ENCODE results near the gene SUSD6. TPM values are rescaled to one million over a fixed set of nuclear protein-coding genes. Genes with fewer than 3 reads are reported as not detected.

SUSD6 gene
- total RNA-seq, 3 donors from 2014 or later: 97.4 to 108 (median 103) TPM

- H3K36me3 Mint-ChIP-seq (ENCODE audit: insufficient read depth): no peaks in the 10 kb centered on the region
Measured at GRCh38 chr14:69750495-69750894, 139.1 kb downstream of the SUSD6 start.

DNA sequence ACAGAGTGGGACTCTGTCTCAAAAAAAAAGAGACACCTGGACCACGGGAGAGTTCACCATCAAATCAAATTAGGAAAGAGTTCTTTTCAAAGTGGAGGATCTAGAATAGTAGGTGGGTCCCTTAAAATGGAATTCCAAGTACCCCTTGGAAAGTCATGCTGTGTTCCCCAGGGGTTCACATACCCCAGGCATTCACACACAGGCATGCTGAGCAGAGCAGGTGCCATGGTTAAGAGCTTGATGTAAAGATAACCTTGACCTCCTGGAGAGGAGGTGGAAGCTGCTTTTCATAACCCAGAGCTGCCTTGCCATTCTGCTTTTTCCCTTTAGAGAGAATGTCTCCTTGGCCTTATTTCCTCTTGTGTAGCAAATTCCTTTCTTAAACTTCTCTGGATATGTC is 141.4 kb downstream of the SUSD6 start:
- Mint-ChIP-seq H3K9me3 (no peaks in the 10 kb centered on the region), H3K4me1 (ENCODE audit: low read depth) (peaks cover 10% of the 10 kb centered on the region), H3K36me3 (ENCODE audit: insufficient read depth) (no peaks in the 10 kb centered on the region), H3K27me3 (ENCODE audit: low read depth) (no peaks in the 10 kb centered on the region), H3K4me3 (no peak overlapping the region)
- ATAC-seq (no peak), DNase-seq (no peak)

More at GRCh38 chr14:69750495-69750894, 139.1 kb downstream of the SUSD6 start:
- Mint-ChIP-seq H3K4me3 (no peak overlapping the region), H3K27me3 (ENCODE audit: low read depth) (no peaks in the 10 kb centered on the region), H3K4me1 (ENCODE audit: low read depth) (peaks cover 11% of the 10 kb centered on the region), H3K9me3 (no peaks in the 10 kb centered on the region)
- ATAC-seq (no peak), DNase-seq (no peak)

- Mint-ChIP-seq H3K4me1 (ENCODE audit: low read depth) (peaks cover 10% of the 10 kb centered on the region), H3K9me3 (no peaks in the 10 kb centered on the region), H3K36me3 (ENCODE audit: insufficient read depth) (no peaks in the 10 kb centered on the region), H3K4me3 (no peak overlapping the region), H3K27me3 (ENCODE audit: low read depth) (no peaks in the 10 kb centered on the region)
- DNase-seq (no peak), ATAC-seq (no peak)
Measured at GRCh38 chr14:69753860-69754259, 142.5 kb downstream of the SUSD6 start.

DNA sequence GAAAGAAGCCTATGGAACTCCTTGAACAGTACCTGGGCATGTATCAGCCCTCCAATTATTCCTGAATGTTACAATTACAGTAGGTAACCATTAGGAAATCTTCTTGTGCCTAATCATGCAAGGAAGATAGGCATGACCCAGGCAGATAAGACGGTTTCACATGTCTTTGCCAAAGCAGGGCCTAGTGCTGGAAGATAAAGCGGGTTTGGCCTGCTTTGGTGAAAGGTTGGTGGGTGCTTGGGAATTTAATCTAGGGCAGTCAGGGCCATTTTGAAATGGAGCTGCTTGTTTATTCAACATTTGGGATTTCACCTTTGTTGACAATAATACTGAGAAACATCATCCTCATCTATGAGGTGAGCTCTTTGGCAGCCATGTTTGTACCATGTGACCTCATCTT is 143.1 kb downstream of the SUSD6 start:
- H3K36me3 Mint-ChIP-seq (ENCODE audit: insufficient read depth): no peaks in the 10 kb centered on the region

DNA sequence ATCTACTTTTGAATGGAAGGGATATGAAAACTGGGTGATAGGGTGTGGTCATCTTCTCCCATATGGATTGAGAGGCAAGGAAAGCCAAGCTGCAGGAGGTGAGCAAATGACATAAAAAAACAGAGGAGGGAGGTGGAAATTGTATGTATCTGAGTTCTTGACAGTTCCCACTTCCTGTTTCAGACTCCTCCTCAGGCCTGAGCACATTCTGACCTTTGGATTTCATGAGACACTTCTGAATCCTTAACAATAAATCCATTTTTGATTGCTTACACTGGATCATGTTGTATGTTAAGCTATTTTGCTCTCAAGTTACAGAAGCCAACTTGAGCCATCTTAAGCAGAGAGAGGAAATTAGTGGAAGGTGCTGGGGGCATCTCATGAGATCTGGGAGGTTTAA is 143.9 kb downstream of the SUSD6 start:
- H3K9me3 Mint-ChIP-seq: no peaks in the 10 kb centered on the region
- no peaks in the 10 kb centered on the region for H3K36me3 Mint-ChIP-seq (ENCODE audit: insufficient read depth)
- H3K27me3 Mint-ChIP-seq (ENCODE audit: low read depth): no peaks in the 10 kb centered on the region
- H3K4me3 Mint-ChIP-seq: no peak overlapping the region
- no peak for ATAC-seq
- DNase-seq: no peak
- peaks cover 10% of the 10 kb centered on the region for H3K4me1 Mint-ChIP-seq (ENCODE audit: low read depth)

More for the DNA sequence above, 143.1 kb downstream of the SUSD6 start:
- Mint-ChIP-seq H3K27me3 (ENCODE audit: low read depth) (no peaks in the 10 kb centered on the region), H3K4me1 (ENCODE audit: low read depth) (peaks cover 10% of the 10 kb centered on the region), H3K9me3 (no peaks in the 10 kb centered on the region), H3K4me3 (no peak overlapping the region)
- ATAC-seq (no peak), DNase-seq (no peak)

DNA sequence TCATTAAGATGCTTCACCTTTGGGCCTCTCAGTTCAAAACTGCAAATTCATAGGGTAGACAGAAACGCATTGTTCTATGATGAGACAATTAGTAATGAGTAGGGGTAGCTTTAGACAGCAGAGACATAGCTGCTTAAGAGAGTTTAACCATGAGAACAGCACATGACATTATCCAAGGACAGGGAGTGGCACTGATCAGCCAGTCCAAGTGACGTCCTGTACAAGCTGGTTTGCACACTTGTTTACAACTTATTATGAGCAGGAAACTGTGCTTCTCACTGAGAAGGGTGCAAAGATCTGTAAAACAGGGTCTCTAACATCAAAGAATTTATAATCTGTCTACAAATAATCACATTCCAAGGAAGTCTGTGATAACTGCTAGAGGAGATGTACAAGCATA is 144.4 kb downstream of the SUSD6 start:
- no peaks in the 10 kb centered on the region for H3K9me3 Mint-ChIP-seq
- H3K27me3 Mint-ChIP-seq (ENCODE audit: low read depth): no peaks in the 10 kb centered on the region
- DNase-seq: no peak
- no peak overlapping the region for H3K4me3 Mint-ChIP-seq
- peaks cover 10% of the 10 kb centered on the region for H3K4me1 Mint-ChIP-seq (ENCODE audit: low read depth)
- no peak for ATAC-seq
- H3K36me3 Mint-ChIP-seq (ENCODE audit: insufficient read depth): no peaks in the 10 kb centered on the region

- Mint-ChIP-seq H3K4me1 (ENCODE audit: low read depth) (peaks cover 10% of the 10 kb centered on the region), H3K36me3 (ENCODE audit: insufficient read depth) (no peaks in the 10 kb centered on the region), H3K9me3 (no peaks in the 10 kb centered on the region), H3K4me3 (no peak overlapping the region), H3K27me3 (ENCODE audit: low read depth) (no peaks in the 10 kb centered on the region)
- DNase-seq (no peak), ATAC-seq (no peak)
Measured at GRCh38 chr14:69756298-69756697, 144.9 kb downstream of the SUSD6 start.

- H3K27me3 Mint-ChIP-seq (ENCODE audit: low read depth): no peaks in the 10 kb centered on the region
- no peaks in the 10 kb centered on the region for H3K36me3 Mint-ChIP-seq (ENCODE audit: insufficient read depth)
- no peaks in the 10 kb centered on the region for H3K9me3 Mint-ChIP-seq
- DNase-seq: no peak
- peaks cover 27% of the 10 kb centered on the region for H3K4me1 Mint-ChIP-seq (ENCODE audit: low read depth)
- no peak for ATAC-seq
- H3K4me3 Mint-ChIP-seq: no peak overlapping the region
Measured at GRCh38 chr14:69760810-69761209, 149.4 kb downstream of the SUSD6 start.

GRCh38 chr14:69763761-69764510 is 152.5 kb downstream of the SUSD6 start:
- peak; percentile 42 to 49 for ATAC-seq
- no peak for DNase-seq
- H3K9me3 Mint-ChIP-seq: no peaks in the 10 kb centered on the region
- H3K4me3 Mint-ChIP-seq: peak overlapping the region; percentile 13
- H3K4me1 Mint-ChIP-seq (ENCODE audit: low read depth): peaks cover 46% of the 10 kb centered on the region
- H3K36me3 Mint-ChIP-seq (ENCODE audit: insufficient read depth): peaks cover 16% of the 10 kb centered on the region
- H3K27me3 Mint-ChIP-seq (ENCODE audit: low read depth): no peaks in the 10 kb centered on the region

Other genes with a start within 250 kb of the SUSD6 start
- 100 to 1,000 TPM; 366 to 396 (median 372) TPM for gene ERH, start 213.3 kb upstream of the SUSD6 start, total RNA-seq
- 10 to 100 TPM; 44.0 to 49.6 (median 44.9) TPM for gene SLC39A9, start 212.9 kb upstream of the SUSD6 start, total RNA-seq
- gene PLEKHD1, start 126.9 kb upstream of the SUSD6 start, total RNA-seq: under 1 TPM; 0.05 to 0.16 (median 0.10) TPM
- under 1 TPM in 1 of 3 donors, not detected in 2; 0.05 TPM for gene CCDC177, start 36.7 kb upstream of the SUSD6 start, total RNA-seq
- 100 to 1,000 TPM; 321 to 342 (median 325) TPM for gene SRSF5, start 155.5 kb downstream of the SUSD6 start, total RNA-seq
- not detected for gene SLC10A1, start 185.6 kb downstream of the SUSD6 start, total RNA-seq

All from activated T-cell treated with anti-CD3 and anti-CD28 coated beads, Interleukin-2, amount 50 U/mL, for 4 hours (primary cell).